Activated naive CD4-positive, alpha-beta T cell treated with anti-CD3 and anti-CD28 coated beads, Interleukin-2, amount 50 U/mL, for 72 hours (primary cell): ENCODE results near the gene PRPF19. TPM values are rescaled to one million over a fixed set of nuclear protein-coding genes. Genes with fewer than 3 reads are reported as not detected.

Experiments used
- ATAC-seq, 2 donors: fragments of 150-1000 bp; cut with Tn5 transposase; 2 replicates each; pipeline ENCODE4 v1.10.0; 2021; ENCODE audit warnings: mild to moderate bottlenecking in 2 of 2, moderate library complexity in 2 of 2
- DNase-seq, 2 donors: peaks; one replicate each; pipeline ENCODE4 v3.0.0; 2021 to 2022; ENCODE audit warnings: low spot score in 2 of 2
- H3K27ac Mint-ChIP-seq, 2 donors: one replicate each; pipeline ENCODE4 v1.8.0; 2022; ENCODE audit warnings: mild to moderate bottlenecking in 2 of 2, mixed read lengths in 2 of 2
- H3K36me3 Mint-ChIP-seq, 2 donors: one replicate each; pipeline ENCODE4 v1.8.0; 2022; ENCODE audit warnings: mixed read lengths in 2 of 2
- H3K9me3 Mint-ChIP-seq, 2 donors: one replicate each; pipeline ENCODE4 v1.8.0; 2022; ENCODE audit warnings: mixed read lengths in 2 of 2
- total RNA-seq, 2 donors: library from RNA; stranded (reverse); gene quantifications; one replicate each; pipeline ENCODE4 v1.2.3, GENCODE V29; 2022

PRPF19 gene
- total RNA-seq, 2 donors from 2014 or later: 71.0 to 149 TPM

- ATAC-seq (no peak), DNase-seq (no peak)
- Mint-ChIP-seq H3K36me3 (peaks cover 17 to 43% of the 10 kb centered on the region in 2 donors), H3K27ac (peak overlapping the region in 1 of 2 donors; percentile 37), H3K9me3 (no peaks in the 10 kb centered on the region)
Observed at GRCh38 chr11:60902625-60903024, 3.8 kb downstream of the PRPF19 start.

GRCh38 chr11:60900673-60901404 lies 5.5 kb downstream of the PRPF19 start:
- Mint-ChIP-seq H3K27ac (peak overlapping the region; percentile 67 to 87), H3K9me3 (no peaks in the 10 kb centered on the region), H3K36me3 (peaks cover 27 to 40% of the 10 kb centered on the region in 2 donors)
- DNase-seq: no peak
- ATAC-seq: no peak

GRCh38 chr11:60899977-60900376 lies 6.4 kb downstream of the PRPF19 start:
- H3K9me3 Mint-ChIP-seq: no peaks in the 10 kb centered on the region
- peaks cover 24 to 39% of the 10 kb centered on the region in 2 donors for H3K36me3 Mint-ChIP-seq
- H3K27ac Mint-ChIP-seq: no peak overlapping the region
- ATAC-seq (no peak), DNase-seq (no peak)

- DNase-seq: peak in 1 of 2 donors; percentile 41
- Mint-ChIP-seq H3K27ac (peak overlapping the region in 1 of 2 donors; percentile 80), H3K36me3 (peaks cover 24 to 36% of the 10 kb centered on the region in 2 donors), H3K9me3 (no peaks in the 10 kb centered on the region)
- ATAC-seq: peak; percentile 72 to 82
Observed at GRCh38 chr11:60899046-60899936, 7.1 kb downstream of the PRPF19 start.

GRCh38 chr11:60897496-60897895 lies 8.9 kb downstream of the PRPF19 start:
- H3K36me3 Mint-ChIP-seq: peaks cover 30% of the 10 kb centered on the region in 2 donors
- no peaks in the 10 kb centered on the region for H3K9me3 Mint-ChIP-seq
- ATAC-seq: no peak
- H3K27ac Mint-ChIP-seq: peak overlapping the region in 1 of 2 donors; percentile 44
- no peak for DNase-seq

GRCh38 chr11:60895687-60896086 lies 10.7 kb downstream of the PRPF19 start:
- H3K36me3 Mint-ChIP-seq: peaks cover 25 to 33% of the 10 kb centered on the region in 2 donors
- ATAC-seq: no peak

GRCh38 chr11:60891103-60891741 lies 15.2 kb downstream of the PRPF19 start:
- peaks cover 18% of the 10 kb centered on the region in 2 donors for H3K36me3 Mint-ChIP-seq
- no peak for DNase-seq
- no peak overlapping the region for H3K27ac Mint-ChIP-seq
- ATAC-seq: no peak
- no peaks in the 10 kb centered on the region for H3K9me3 Mint-ChIP-seq

More at GRCh38 chr11:60895687-60896086, 10.7 kb downstream of the PRPF19 start:
- Mint-ChIP-seq H3K27ac (peak overlapping the region in 1 of 2 donors; percentile 75), H3K9me3 (no peaks in the 10 kb centered on the region)
- no peak for DNase-seq

- H3K36me3 Mint-ChIP-seq: peaks cover 13 to 17% of the 10 kb centered on the region in 2 donors
- DNase-seq: no peak
- H3K9me3 Mint-ChIP-seq: no peaks in the 10 kb centered on the region
- no peak for ATAC-seq
- no peak overlapping the region for H3K27ac Mint-ChIP-seq
Observed at GRCh38 chr11:60890696-60891095, 15.7 kb downstream of the PRPF19 start.

GRCh38 chr11:60889869-60890311 lies 16.5 kb downstream of the PRPF19 start:
- DNase-seq: no peak
- peak overlapping the region; percentile 3 to 12 for H3K27ac Mint-ChIP-seq
- ATAC-seq: no peak

GRCh38 chr11:60887556-60887955 lies 18.8 kb downstream of the PRPF19 start:
- ATAC-seq (peak; percentile 78 to 79), DNase-seq (peak in 1 of 2 donors; percentile 24)
- Mint-ChIP-seq H3K9me3 (no peaks in the 10 kb centered on the region), H3K36me3 (peaks cover 3 to 9% of the 10 kb centered on the region in 2 donors), H3K27ac (no peak overlapping the region)

More at GRCh38 chr11:60889869-60890311, 16.5 kb downstream of the PRPF19 start:
- Mint-ChIP-seq H3K36me3 (peaks cover 9% of the 10 kb centered on the region in 2 donors), H3K9me3 (no peaks in the 10 kb centered on the region)

- no peak for ATAC-seq
- Mint-ChIP-seq H3K9me3 (no peaks in the 10 kb centered on the region), H3K36me3 (peaks cover 0 to 5% of the 10 kb centered on the region in 2 donors), H3K27ac (peak overlapping the region in 1 of 2 donors; percentile 1)
- DNase-seq: no peak
Observed at GRCh38 chr11:60880643-60881282, 25.6 kb downstream of the PRPF19 start.

- Mint-ChIP-seq H3K9me3 (no peaks in the 10 kb centered on the region), H3K27ac (no peak overlapping the region), H3K36me3 (peaks cover 0 to 5% of the 10 kb centered on the region in 2 donors)
- ATAC-seq (no peak), DNase-seq (no peak)
Observed at GRCh38 chr11:60879971-60880588, 26.3 kb downstream of the PRPF19 start.

GRCh38 chr11:60879104-60879503 lies 27.3 kb downstream of the PRPF19 start:
- Mint-ChIP-seq H3K36me3 (peaks cover 0 to 5% of the 10 kb centered on the region in 2 donors), H3K27ac (no peak overlapping the region), H3K9me3 (no peaks in the 10 kb centered on the region)
- ATAC-seq (no peak), DNase-seq (no peak)

- Mint-ChIP-seq H3K9me3 (no peaks in the 10 kb centered on the region), H3K36me3 (peaks cover 0 to 5% of the 10 kb centered on the region in 2 donors), H3K27ac (no peak overlapping the region)
- ATAC-seq (no peak), DNase-seq (no peak)
Observed at GRCh38 chr11:60878245-60879101, 27.9 kb downstream of the PRPF19 start.

- Mint-ChIP-seq H3K9me3 (no peaks in the 10 kb centered on the region), H3K27ac (peak overlapping the region in 1 of 2 donors; percentile 85), H3K36me3 (peaks cover 0 to 5% of the 10 kb centered on the region in 2 donors)
- ATAC-seq (no peak), DNase-seq (no peak)
Observed at GRCh38 chr11:60876168-60876485, 30.3 kb downstream of the PRPF19 start.
